AG04449 (cell line): Measurements from ENCODE around the gene ARL8A.
A peak's percentile ranks its signal among the peaks of the same experiment; 100 is the strongest.
"Not testable (repeated sequence)": the region's sequence is repeated elsewhere in the genome, so short reads cannot be mapped to it uniquely, and the experiment has no call there.

Experiments used
- CTCF ChIA-PET: fragments of 350-600 bp; formaldehyde crosslinking; extraction: SDS; loops from one replicate; lab custom pipeline; 2021; ENCODE audit warnings: antibody characterized with exemption; lab: Yijun Ruan, JAX
- POLR2A ChIA-PET: fragments of 400-600, 350-600 bp; formaldehyde crosslinking; extraction: SDS; loops from one replicate; lab custom pipeline; 2020; ENCODE audit warnings: antibody characterized with exemption, inconsistent platforms; lab: Yijun Ruan, JAX
- DNase-seq: peaks from one replicate; pipeline ENCODE4 v3.0.0-alpha.2; 2010; ENCODE audit warnings: low read depth, low spot score
- H3K4me3 ChIP-seq: 2 replicates; pipeline ENCODE4 v1.5.1; 2011; ENCODE audit warnings: low read depth, mild to moderate bottlenecking, control low read depth, low read length
- TF ChIP-seq, protein P1 (sequence below): IDR thresholded peaks from one replicate; pipeline ENCODE4 v1.5.1; 2011; ENCODE audit warnings: mild to moderate bottlenecking, moderate library complexity, low read length, control low read depth, inconsistent platforms; ENCODE audit not compliant: insufficient read depth; ENCODE audit errors: missing control alignments

ARL8A gene

DNA sequence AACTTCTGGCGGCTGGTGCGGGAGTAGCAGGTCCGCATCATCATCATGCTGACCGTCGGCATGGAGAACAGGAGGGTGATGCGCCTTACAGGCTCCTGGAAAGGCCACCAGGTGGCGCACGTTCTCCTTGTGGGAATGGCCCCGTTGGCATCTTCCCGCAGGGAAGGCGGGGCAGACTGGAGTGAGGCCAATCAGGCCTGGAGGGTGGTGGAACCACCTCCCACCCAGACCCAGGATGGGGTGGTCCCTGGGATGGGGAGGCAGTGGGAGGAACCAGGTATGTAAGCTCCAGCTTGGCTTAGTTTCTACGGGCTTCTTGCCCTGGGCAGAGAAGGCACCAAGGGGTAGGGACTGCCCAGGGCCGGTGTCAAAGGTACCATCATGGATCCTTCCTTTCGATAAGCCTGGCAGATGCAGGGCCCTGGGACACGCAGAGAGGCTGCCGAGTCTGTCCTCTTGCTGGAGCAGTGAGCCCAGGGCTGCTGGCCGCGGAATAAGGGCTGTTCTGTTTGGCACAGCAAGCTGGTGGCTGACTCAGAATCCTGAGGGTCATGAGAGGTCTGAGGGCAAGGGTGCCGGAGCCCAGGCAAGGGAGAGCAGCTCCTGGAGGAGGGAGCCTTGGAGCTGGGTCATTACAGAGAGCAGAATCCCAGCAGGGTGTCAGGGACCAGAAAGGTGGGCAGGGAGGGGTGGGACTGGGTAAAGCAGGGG is 40.4 kb upstream of the ARL8A start:
- ChIA-PET POLR2A (no interaction called here), CTCF (interaction anchor here (0.6 to 12.8 kb wide), 22 partner anchors 10 to 533 kb away, joined by 3 to 479 read pairs (median 4); partner anchors contain the start of genes LGR6 and UBE2T)
- H3K4me3 ChIP-seq = no peak overlapping the region

DNA sequence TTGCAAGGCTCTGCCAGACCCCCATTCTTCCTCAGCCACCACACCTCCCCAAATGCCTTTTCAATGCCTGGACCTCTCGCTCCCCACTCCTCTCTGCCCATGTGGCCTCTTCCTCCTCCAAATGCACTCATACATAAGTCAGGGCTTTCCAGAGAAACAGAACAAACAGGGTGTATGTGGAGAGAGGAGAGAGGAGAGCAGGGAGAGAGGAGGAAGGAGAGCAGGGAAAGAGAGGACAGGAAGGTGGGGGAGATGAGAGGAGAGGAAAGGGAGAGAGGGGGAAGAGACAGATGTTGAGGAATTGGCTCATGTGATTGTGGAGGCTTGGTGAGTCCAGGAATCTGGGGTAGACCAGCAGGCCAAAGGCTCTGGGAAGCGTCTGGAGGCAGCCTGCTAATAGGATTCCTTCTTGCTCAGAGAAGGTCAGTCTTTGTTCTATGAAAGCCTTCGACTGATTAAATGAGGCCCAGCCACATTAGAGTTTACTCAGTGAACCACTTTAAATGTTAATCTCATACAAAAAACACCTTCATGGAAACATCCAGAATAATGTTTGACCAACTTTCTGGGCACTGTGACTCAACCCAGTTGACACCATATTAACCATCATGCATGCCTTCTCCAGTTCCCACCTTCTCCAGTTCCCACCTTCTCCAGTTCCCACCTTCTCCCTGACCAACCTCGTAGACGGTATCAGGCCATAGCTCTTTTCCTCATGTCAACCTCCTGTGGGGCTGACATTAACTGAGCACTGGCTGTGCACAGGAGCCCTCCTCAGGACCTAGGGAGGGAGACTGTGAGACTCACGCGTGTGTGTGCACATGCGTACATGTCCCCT is 37.7 kb upstream of the ARL8A start:
- DNase-seq = no peak
- CTCF ChIA-PET = interaction anchor here (3.6 to 12.8 kb wide), 7 partner anchors 7 to 536 kb away, joined by 14 to 479 read pairs (median 52); partner anchors contain the start of gene LGR6
- TF ChIP-seq, protein P1, sequence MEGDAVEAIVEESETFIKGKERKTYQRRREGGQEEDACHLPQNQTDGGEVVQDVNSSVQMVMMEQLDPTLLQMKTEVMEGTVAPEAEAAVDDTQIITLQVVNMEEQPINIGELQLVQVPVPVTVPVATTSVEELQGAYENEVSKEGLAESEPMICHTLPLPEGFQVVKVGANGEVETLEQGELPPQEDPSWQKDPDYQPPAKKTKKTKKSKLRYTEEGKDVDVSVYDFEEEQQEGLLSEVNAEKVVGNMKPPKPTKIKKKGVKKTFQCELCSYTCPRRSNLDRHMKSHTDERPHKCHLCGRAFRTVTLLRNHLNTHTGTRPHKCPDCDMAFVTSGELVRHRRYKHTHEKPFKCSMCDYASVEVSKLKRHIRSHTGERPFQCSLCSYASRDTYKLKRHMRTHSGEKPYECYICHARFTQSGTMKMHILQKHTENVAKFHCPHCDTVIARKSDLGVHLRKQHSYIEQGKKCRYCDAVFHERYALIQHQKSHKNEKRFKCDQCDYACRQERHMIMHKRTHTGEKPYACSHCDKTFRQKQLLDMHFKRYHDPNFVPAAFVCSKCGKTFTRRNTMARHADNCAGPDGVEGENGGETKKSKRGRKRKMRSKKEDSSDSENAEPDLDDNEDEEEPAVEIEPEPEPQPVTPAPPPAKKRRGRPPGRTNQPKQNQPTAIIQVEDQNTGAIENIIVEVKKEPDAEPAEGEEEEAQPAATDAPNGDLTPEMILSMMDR = no peak
- no peak overlapping the region for H3K4me3 ChIP-seq
- POLR2A ChIA-PET = interaction anchor here (0.5 kb wide), 1 partner anchor 539 kb away, joined by 3 read pairs; no protein-coding TSS in a partner anchor

More for the DNA sequence above, 40.4 kb upstream of the ARL8A start:
- TF ChIP-seq, protein P1 = peak; percentile 94
- peak; percentile 12 for DNase-seq

DNA sequence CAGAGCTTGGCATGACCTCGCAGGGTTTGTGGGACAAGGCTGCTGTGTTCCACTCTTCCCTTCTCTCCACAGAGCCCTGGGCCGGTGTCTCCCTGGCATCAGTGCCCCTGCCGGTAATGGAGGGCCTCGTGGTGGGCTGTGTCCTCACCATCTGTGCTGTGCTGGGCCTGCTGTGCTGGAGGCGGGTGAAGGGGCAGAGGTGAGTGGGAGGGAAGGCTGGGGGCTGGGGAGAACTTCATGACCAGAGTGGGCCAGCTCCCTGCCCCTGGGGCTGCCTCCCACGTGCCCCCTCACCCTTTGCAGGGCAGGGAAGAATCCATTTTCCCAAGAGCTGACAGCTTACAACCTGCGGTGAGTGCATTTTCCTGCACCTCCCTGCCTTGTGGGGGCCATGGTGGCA is 37.0 kb upstream of the ARL8A start:
- no peak overlapping the region for H3K4me3 ChIP-seq
- TF ChIP-seq, protein P1 = no peak
- POLR2A ChIA-PET = interaction anchor here (0.5 kb wide), 1 partner anchor 539 kb away, joined by 3 read pairs; no protein-coding TSS in a partner anchor
- DNase-seq = no peak
- CTCF ChIA-PET = interaction anchor here (4.4 to 12.8 kb wide), 4 partner anchors 8 to 537 kb away, joined by 35 to 479 read pairs (median 62); partner anchors contain the start of gene LGR6

DNA sequence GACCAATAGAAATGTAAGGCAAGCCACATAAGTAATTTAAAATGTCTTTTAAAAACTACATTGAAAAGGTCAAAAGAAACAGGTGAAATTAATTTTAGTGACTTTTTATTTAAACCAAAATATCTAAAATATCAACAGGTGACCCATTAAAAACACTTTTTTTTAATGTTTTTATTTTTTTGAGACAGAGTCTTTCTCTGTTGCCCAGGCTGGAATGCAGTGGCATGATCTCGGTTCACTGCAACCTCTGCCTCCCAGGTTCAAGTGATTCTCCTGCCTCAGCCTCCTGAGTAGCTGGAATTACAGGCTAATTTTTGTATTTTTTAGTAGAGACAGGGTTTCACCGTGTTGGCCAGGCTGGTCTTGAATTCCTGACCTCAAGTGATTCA is 36.2 kb upstream of the ARL8A start:
- DNase-seq, H3K4me3 ChIP-seq, POLR2A ChIA-PET: not testable (repeated sequence)
- CTCF ChIA-PET = interaction anchor here (0.6 to 12.8 kb wide), 7 partner anchors 9 to 578 kb away, joined by 3 to 479 read pairs (median 7); partner anchors contain the start of gene LGR6

GRCh38 chr1:202179828-202180750 is 35.6 kb upstream of the ARL8A start:
- CTCF ChIA-PET = interaction anchor here (0.6 to 12.8 kb wide), 7 partner anchors 9 to 579 kb away, joined by 3 to 479 read pairs (median 5); partner anchors contain the start of gene LGR6
- POLR2A ChIA-PET = no interaction called here
- no peak for DNase-seq
- no peak overlapping the region for H3K4me3 ChIP-seq
- TF ChIP-seq, protein P1 = no peak
